HG02610 (cell line): ENCODE data around the gene SORL1.
A peak's percentile ranks its signal among the peaks of the same experiment; 100 is the strongest.

Experiments used
- ATAC-seq: cut with Tn5 transposase; IDR thresholded peaks from one replicate; pipeline ENCODE4 v1.9.1; 2021; ENCODE audit warnings: mild to moderate bottlenecking, moderate library complexity; ENCODE audit not compliant: unreplicated experiment

Gene SORL1

DNA sequence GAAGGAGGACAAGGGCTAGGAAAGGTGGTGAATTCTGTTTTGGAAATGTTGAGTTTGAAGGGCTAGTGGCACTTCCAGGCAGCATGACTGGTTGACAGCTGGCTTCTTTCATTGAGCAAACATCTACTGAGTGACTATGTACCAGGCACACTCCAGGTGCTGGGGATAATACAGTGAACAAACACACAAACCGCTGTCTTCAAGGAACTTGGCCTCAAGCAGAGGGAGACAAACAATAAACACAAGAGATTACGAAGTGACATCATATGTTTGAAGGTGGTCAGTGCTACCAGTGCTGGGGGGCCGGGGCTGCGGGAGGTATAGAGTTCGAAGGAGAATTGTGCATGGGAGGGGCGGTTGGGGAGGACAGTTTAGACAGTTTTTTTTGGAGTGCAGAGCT is 197.7 kb downstream of the SORL1 start:
- ATAC-seq = no peak

DNA sequence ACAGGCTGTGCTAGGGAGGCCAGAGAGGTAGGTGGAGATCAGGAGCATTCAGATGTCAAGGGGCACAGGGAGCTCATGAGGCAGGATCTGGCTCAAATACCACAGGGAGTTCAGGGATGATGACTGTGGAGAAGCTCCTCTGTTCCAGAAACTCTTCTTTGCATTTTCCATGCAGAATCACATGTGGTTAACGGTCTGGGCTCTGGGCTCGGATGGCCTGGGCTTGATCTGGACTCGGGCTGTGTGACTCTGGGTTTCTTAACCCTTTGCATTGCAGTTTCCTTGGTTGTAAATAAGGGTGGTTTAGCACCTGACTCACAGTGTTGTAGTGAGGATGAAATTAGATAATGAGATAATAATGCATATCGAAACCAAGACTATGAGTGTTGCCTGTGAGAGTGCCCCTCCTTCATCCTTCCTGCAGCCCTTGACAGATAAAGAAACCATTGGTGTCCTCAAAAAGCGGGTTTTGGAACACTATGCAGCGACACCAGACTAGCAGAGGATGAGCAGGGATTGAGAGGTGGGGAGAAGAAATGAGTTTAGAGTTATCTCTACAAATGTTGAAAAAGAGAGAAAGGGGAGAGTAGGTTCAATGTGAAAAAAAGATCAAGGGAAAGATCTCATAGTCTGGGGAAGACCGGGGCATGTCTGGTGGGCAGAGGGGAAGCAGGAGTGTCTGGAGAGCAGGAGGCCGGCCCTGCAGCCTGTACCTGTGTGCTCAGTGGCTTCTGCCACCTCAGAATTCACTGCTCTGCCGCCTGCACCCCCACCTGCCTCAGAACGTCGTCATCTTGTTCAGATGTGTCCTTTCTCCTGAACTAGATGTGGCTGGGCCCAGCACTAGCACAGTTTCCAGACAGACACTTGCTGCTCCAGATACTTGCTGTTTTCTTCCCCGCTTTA is 198.5 kb downstream of the SORL1 start:
- peak; percentile 71 for ATAC-seq

DNA sequence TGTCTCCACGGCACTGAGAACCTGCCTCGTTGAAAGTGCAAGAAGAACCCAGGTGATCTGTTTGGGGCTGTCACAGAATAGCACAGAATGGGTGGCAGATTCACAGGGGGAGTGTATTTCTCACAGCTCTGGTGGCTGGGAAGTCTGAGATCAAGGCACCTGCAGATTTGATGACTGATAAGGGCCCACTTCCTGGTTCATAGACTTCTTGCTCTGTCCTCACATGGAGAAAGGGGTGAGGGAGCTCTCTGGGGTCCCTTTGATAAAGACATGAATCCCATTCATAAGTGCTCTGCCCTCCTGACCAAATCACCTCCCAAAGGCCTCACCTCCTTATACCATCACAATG is 199.1 kb downstream of the SORL1 start:
- ATAC-seq = no peak

GRCh38 chr11:121652971-121653370 is 200.9 kb downstream of the SORL1 start:
- no peak for ATAC-seq

DNA sequence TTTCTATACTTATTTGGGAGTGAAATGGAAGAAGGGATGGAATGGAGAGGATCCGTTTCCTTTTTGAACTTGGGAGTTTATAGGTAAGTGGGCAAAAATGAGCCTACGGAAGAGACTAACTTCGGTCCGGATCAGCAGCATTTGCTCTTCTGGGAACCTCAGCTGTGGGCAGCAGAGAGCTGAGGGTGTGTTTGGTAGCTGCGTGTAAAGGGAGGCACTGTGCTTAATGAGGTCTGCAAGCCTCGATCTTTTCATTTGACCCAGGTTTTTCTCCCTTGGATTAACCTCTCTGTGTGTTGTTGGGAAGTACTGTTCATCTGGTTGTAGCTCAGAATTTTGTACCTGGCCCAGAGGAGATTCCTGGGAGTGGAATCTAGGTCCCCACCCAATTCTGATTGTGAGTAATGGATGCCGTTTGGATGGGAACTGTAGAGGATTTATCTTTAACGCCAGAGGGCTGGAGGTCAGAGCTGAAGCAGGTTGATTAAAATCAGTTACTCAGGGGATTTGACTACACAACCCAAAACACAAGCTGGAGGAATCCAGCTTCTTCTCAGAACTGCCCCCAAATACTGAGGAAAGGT is 202.2 kb downstream of the SORL1 start:
- no peak for ATAC-seq

- ATAC-seq = no peak
Measured at GRCh38 chr11:121654843-121655536, 202.9 kb downstream of the SORL1 start.

DNA sequence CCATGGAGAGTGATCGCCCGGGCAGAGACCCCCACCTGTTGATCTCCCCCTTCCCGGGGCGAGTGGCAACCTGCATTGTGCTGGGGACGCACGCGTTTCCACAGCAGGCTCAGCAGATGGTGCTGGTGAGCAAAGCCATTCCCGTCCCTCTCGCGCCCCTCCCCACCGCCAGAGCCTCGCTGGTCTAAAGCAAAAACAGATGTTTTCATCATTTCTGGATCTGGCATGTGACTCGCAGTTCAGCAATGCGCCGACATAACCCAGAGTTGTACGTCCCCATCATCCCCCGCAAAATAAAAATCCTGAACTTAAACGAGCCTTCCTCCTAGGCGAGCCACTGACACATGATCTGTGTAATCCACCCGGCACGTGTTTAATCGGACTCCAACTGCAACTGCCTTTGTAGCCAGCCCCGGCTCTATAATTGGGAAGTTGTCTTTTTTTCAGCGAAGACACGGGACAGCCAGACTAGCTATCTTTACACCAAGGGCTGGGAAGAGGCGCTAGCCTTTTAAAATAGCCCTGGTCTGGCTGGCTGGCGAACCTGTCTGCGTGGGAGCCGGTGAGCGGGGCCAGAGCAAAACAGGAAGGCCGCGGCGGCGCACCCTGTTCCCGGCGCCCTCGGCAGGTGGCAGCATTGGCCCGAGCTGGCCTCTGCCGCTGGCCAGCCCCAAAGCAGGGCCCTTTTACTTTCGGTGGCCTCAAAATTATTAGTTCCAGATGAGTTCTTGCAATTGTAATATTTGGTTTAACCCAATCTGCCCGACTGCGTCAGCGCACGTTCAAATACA is 203.6 kb downstream of the SORL1 start:
- peak; percentile 90 for ATAC-seq

DNA sequence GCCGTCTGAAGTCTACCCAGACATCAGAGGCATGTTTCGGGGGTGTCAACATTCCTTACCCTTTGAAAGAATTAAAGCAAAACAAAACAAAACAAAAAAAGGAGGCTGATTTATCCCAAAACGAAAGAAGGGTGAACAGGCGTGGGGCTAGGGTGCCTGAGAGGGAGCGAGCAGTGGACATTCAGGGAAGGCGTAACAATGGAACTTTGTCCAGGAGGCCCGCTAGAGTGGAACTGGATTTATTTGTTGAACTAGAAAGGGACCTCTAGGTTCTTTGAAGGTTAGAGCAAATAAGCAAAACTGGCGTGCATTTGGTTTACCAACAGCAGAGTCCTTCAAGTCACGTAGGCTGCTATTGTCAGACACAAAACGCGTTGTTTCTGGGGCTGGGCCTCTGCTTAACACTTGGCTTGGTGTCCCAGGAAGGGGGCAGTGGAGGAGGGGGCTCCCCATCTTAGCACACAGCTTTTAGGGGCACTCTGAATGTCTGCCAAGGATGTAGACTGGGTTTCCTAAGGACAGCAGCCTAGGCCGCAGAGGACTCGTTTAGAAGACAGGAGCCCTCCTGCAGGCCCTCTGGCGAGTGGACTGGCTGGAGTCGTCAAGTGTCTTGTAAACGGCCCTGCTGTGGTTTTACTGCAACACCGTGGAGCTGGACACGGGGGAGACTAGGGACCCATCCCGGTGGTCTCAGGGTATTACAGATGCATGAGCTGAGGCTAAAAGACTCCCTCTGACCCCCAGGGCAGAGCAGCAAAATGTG is 204.4 kb downstream of the SORL1 start:
- no peak for ATAC-seq

- ATAC-seq = no peak
Measured at GRCh38 chr11:121657146-121657545, 205.0 kb downstream of the SORL1 start.

DNA sequence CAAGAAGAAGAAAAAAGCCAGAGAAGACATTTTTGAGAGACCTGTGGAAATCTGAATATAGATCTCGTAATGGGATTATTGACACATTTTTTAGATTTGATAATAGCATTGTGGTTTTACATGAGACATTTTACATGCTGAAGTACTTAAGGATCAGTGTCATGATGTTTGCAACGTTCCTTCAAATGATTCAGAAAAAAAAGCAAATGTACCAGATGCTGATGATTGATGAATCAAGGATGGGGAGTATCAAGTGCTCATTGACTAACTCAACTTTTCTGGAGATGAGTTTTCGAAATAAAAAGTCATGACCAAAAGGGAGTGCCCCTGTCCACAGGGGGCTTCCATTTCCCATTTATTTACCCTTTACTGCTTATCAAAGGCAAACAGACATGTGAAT is 207.7 kb downstream of the SORL1 start:
- ATAC-seq = no peak

DNA sequence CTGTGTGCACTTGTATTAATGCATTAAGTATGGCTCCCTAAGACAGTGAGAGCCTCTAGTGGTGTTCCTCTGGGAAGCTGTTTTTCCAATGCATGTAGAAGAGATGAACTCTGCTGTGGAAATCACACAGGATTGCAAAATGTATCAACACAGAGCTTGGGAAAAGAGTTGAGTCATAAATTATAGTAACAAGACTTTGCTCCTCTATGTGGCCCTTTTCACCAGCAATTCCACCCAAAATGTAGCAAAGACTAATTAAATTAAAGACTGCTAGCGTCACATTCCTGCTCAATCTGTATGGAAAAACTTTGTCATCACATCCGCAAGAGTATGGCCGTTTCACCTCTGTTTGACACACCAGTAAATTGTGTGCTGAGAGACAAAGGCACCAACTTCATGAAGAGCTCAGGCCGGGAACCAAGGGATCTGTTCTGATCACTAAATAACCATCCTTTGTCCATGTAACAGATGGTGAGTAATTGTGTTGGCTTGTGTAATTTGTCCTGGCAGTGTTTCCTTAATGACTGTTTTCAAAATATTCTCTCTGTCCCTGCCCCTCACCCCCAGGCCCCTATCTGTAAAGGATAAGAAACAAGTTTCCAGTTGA is 209.9 kb downstream of the SORL1 start:
- no peak for ATAC-seq

DNA sequence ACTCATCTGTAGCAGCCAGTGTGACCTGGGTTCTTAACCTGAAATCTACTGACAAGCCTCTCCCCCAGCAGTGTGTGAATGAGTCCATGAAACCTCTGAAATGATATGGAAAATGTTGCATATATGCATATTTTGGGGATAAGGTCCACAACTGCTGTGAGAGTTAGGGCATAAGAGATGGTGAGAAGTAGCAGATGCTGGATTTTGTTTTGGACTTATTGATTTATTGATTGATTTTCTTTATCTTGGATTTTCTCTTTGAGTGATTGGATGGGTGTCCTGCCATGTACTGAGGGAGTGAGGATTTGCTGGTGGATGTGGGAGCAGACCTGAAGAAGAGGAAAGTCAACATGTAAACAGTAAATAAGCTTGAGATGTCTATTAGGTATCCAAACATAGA is 212.0 kb downstream of the SORL1 start:
- ATAC-seq = no peak

- ATAC-seq = no peak
Measured at GRCh38 chr11:121665206-121665838, 213.2 kb downstream of the SORL1 start.

DNA sequence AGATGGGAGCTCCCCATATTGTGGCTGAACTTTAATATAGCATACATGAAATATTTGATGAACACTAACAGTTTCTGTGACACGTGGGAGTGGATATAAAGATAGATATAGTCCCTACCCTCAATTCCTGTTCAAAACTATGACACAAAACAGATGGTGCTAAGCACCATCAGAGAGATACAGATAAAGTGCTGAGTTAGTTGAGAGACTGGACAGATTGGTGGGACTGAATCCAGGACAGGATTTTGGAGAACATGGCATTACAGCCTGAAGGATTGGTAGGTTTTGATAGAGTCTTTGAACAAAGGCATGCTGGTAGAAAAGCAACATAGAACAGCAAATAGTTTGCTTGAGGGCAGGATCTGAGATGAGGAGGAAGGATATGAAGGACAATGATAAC is 215.7 kb downstream of the SORL1 start:
- no peak for ATAC-seq

GRCh38 chr11:121669422-121669821 is 217.3 kb downstream of the SORL1 start:
- ATAC-seq = no peak

- no peak for ATAC-seq
Measured at GRCh38 chr11:121670266-121670665, 218.2 kb downstream of the SORL1 start.

- no peak for ATAC-seq
Measured at GRCh38 chr11:121670805-121671282, 218.7 kb downstream of the SORL1 start.

DNA sequence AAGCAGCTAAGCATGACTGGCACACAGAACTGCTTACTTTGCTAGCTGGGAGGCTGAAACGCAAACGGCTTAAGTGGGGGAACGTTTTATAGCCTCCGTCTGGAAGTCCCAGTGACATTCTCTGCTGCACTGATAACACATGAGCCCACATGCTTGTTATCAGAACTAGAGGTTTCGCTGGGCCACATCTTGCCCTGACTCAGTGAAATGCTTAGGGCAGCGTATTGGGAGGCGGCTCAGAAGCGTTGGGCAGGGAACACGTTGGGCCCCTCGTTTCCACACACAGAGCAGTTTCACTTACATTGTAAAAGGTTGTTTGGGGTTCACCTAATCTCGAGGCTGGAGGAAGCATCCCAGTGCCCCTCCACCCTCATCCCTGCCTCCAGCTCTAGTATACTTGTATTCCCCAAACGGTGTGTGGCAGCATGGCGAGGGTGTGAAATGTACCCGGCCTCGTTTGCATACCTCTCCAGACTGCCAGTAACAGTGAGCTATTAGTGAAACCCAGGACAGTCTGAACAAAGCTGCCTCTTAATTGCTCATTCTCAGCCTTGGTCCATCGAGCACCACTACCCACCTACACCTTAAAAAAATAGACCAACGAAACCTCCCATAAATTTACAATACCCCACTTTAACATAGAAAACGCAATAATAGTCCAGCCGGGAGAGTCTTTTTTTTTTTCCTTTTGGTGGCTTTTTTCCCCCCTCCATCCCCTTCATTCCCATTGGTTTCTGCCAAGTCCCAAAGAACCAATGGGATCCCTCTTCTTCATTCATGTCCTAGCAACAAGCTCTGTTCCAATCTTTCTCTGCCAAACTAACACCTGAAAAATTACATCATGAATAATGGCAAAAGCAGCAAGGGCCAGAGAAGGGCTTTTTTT is 219.4 kb downstream of the SORL1 start:
- no peak for ATAC-seq
